NCI-H2196 (cell line): ENCODE data around the gene SERGEF.
"Not testable (repeated sequence)": the region's sequence is repeated elsewhere in the genome, so short reads cannot be mapped to it uniquely, and the experiment has no call there.

Experiments
- DNase-seq: peaks from one replicate; lab custom pipeline; 2025; ENCODE audit not compliant: unreplicated experiment; lab: John Stamatoyannopoulos, UW

The SERGEF gene

GRCh38 chr11:17914957-17915356, 97.9 kb downstream of the SERGEF start:
- DNase-seq, result no peak

- DNase-seq, result no peak
Observed at GRCh38 chr11:17907046-17907445, 105.8 kb downstream of the SERGEF start.

- DNase-seq, result peak; percentile 42
Observed at GRCh38 chr11:17906436-17906835, 106.4 kb downstream of the SERGEF start.

- DNase-seq, result no peak
Observed at GRCh38 chr11:17905477-17905876, 107.4 kb downstream of the SERGEF start.

- DNase-seq, result no peak
Observed at GRCh38 chr11:17901481-17901880, 111.4 kb downstream of the SERGEF start.

GRCh38 chr11:17898782-17899181, 114.1 kb downstream of the SERGEF start:
- DNase-seq, result no peak

- no peak for DNase-seq
Observed at GRCh38 chr11:17898071-17898470, 114.8 kb downstream of the SERGEF start.

- no peak for DNase-seq
Observed at GRCh38 chr11:17897495-17897894, 115.4 kb downstream of the SERGEF start.

GRCh38 chr11:17896496-17897151, 116.2 kb downstream of the SERGEF start:
- DNase-seq, result not testable (repeated sequence)

GRCh38 chr11:17894929-17895658, 117.8 kb downstream of the SERGEF start:
- DNase-seq, result no peak

- DNase-seq, result no peak
Observed at GRCh38 chr11:17892409-17892808, 120.4 kb downstream of the SERGEF start.

- no peak for DNase-seq
Observed at GRCh38 chr11:17890325-17890724, 122.5 kb downstream of the SERGEF start.

GRCh38 chr11:17887779-17888178, 125.1 kb downstream of the SERGEF start:
- DNase-seq, result no peak

GRCh38 chr11:17883946-17884345, 128.9 kb downstream of the SERGEF start:
- no peak for DNase-seq

GRCh38 chr11:17883057-17883456, 129.8 kb downstream of the SERGEF start:
- DNase-seq, result no peak

GRCh38 chr11:17878743-17879142, 134.1 kb downstream of the SERGEF start:
- no peak for DNase-seq

GRCh38 chr11:17877886-17878285, 135.0 kb downstream of the SERGEF start:
- DNase-seq, result no peak

GRCh38 chr11:17876827-17877226, 136.0 kb downstream of the SERGEF start:
- DNase-seq, result no peak

- DNase-seq, result no peak
Observed at GRCh38 chr11:17875891-17876290, 137.0 kb downstream of the SERGEF start.

GRCh38 chr11:17873586-17873985, 139.3 kb downstream of the SERGEF start:
- no peak for DNase-seq

GRCh38 chr11:17868398-17868797, 144.4 kb downstream of the SERGEF start:
- DNase-seq, result not testable (repeated sequence)

GRCh38 chr11:17867341-17867740, 145.5 kb downstream of the SERGEF start:
- DNase-seq, result no peak
